GM10248 (cell line): ENCODE results near the gene DCUN1D3.
"Not testable (repeated sequence)": the region's sequence is repeated elsewhere in the genome, so short reads cannot be mapped to it uniquely, and the experiment has no call there.

Experiments used
- CTCF ChIA-PET: fragments of 300-600 bp; sonication (Branson Sonifier 250); formaldehyde crosslinking; extraction: SDS; loops from one replicate; lab custom pipeline; 2021; ENCODE audit warnings: antibody characterized with exemption; lab: Yijun Ruan, JAX
- POLR2A ChIA-PET: fragments of 350-650 bp; sonication (Branson Sonifier 250); formaldehyde crosslinking; extraction: SDS; loops from one replicate; lab custom pipeline; 2020; ENCODE audit warnings: antibody characterized with exemption; lab: Yijun Ruan, JAX
- DNase-seq: peaks from one replicate; pipeline ENCODE4 v3.0.0; 2012; ENCODE audit errors: extremely low spot score
- TF ChIP-seq, protein P1 (sequence below): IDR thresholded peaks from 2 replicates; pipeline ENCODE4 v1.5.1; 2012; ENCODE audit warnings: mild to moderate bottlenecking, low read depth; ENCODE audit errors: extremely low read depth, missing control alignments, control extremely low read depth

DCUN1D3 gene

DNA sequence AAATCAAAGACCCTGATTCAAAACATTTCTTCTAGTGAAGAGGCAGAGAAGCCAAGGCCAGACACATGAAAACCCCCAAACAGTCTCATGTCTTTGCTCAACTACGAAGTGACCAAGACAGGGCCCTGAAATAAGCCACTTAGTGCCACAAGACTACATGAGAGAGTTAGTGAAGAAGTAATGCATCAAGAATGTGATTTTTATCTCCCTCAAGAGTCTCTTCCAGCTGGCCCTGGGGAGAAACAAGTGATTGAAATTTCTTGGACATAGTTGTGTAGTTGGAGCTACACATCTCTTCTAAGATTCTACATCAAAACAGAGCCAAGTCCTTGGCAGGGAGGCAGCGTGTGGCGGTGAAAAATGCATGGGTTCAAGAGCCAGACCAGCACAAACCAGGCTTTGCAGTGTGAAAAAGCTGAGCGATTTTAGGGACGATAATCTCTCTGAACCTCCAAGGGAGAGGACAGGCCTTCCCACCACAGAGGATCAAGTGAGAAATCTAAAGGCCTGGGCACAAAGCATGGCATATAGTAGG is 31.0 kb upstream of the DCUN1D3 start:
- DNase-seq: no peak
- TF ChIP-seq, protein P1, sequence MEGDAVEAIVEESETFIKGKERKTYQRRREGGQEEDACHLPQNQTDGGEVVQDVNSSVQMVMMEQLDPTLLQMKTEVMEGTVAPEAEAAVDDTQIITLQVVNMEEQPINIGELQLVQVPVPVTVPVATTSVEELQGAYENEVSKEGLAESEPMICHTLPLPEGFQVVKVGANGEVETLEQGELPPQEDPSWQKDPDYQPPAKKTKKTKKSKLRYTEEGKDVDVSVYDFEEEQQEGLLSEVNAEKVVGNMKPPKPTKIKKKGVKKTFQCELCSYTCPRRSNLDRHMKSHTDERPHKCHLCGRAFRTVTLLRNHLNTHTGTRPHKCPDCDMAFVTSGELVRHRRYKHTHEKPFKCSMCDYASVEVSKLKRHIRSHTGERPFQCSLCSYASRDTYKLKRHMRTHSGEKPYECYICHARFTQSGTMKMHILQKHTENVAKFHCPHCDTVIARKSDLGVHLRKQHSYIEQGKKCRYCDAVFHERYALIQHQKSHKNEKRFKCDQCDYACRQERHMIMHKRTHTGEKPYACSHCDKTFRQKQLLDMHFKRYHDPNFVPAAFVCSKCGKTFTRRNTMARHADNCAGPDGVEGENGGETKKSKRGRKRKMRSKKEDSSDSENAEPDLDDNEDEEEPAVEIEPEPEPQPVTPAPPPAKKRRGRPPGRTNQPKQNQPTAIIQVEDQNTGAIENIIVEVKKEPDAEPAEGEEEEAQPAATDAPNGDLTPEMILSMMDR: no peak
- POLR2A ChIA-PET: no interaction called here
- CTCF ChIA-PET: no interaction called here

DNA sequence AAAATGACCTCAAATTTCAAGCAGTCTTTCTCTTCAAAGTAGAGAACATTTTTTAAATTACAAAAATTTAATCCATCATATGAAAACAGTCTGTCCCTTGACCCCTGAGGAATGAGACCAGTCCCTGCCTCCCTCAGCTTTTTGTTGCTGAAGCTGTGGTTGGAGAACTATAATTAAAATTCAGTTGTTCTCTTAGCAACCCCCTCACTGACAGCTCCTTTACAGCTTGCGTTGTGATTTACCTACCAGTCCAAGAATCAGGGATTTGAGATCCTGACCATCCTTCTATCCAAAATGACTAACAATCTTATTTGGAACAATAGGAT is 30.2 kb upstream of the DCUN1D3 start:
- TF ChIP-seq, protein P1: no peak
- ChIA-PET POLR2A (no interaction called here), CTCF (interaction anchor here (0.6 to 1.0 kb wide), 3 partner anchors 11 to 1091 kb away, joined by 3 to 4 read pairs (median 3); no protein-coding TSS in a partner anchor)
- DNase-seq: no peak

DNA sequence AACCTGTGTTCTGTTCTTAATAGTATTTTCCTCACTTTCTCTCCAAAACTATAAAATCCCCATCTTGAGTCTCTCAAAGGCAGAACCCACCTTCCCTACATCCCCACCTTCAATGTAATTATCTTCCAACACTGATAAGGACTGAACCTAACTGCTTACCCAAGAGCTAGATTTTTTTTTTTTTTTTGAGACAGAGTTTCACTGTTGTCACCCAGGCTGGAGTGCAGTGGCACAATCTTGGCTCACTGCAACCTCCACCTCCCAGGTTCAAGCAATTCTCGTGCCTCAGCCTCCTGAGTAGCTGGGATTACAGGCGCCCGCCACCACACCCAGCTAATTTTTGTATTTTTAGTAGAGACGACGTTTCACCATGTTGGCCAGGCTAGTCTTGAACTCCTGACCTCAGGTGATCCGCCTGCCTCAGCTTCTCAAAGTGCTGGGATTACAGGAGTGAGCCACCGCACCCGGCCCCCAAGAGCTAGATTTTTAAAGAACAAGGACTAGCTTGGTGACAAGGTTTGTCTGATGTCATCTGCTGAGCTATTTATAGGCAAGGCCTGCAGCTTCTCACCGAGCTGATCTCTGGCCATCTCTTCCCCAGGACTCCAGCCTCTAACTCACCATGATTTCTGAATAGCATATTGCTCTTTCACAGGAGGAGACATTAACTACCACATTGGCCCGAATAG is 29.7 kb upstream of the DCUN1D3 start:
- DNase-seq: not testable (repeated sequence)
- CTCF ChIA-PET: interaction anchor here (0.6 to 1.0 kb wide), 3 partner anchors 10 to 1091 kb away, joined by 3 to 4 read pairs (median 3); no protein-coding TSS in a partner anchor

DNA sequence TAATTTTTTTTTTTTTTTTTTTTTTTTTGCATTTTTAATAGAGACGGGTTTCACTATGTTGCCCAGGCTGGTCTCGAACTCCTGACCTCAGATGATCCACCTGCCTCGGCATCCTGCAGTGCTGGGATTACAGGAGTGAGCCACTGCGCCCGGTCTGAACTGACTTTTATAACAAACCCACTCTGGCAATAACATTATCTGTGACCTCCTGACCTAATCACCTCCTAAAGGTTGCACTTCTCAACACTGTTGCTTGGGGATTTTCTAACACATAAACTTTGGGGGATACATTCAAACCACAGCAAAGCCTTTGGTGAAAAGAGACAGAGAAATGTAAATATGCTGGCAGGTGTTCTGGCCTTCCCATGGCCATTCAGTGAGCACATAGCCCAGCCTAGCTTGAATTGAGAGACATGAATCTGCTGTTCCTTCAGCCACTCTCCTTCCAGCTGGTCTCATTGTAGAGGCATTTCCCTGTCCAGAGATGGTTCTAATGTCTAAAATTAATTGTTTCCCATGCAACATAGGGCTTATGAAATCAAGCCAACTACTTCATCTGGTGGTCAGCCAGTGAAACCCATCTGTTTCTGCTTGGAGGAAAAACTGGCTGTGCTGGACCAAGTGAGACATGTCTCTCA is 28.7 kb upstream of the DCUN1D3 start:
- TF ChIP-seq, protein P1: no peak
- peak; percentile 29 for DNase-seq
- POLR2A ChIA-PET: interaction anchor here (0.6 kb wide), 1 partner anchor 15 kb away, joined by 15 read pairs; no protein-coding TSS in a partner anchor
- CTCF ChIA-PET: interaction anchor here (1.0 kb wide), 1 partner anchor 9 kb away, joined by 4 read pairs; no protein-coding TSS in a partner anchor

More for the DNA sequence above, 29.7 kb upstream of the DCUN1D3 start:
- POLR2A ChIA-PET: not testable (repeated sequence)

DNA sequence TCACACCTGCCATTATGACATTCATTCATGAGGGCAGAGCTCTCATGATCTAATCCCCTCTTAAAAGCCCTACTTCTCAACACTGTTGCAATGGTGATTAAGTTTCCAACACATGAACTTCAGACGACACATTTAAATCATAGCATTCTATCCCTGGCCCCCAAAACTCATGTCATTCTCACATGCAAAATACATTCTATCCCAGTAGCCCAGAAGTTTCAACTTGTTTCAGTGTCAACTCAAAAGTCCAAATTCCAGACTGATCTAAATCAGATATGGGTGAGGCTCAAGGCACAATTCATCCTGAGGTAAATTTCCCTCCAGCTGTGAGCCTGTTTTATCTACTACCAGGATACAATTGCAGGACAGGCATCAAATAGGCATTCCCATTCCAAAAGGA is 25.6 kb upstream of the DCUN1D3 start:
- CTCF ChIA-PET: no interaction called here
- DNase-seq: no peak

DNA sequence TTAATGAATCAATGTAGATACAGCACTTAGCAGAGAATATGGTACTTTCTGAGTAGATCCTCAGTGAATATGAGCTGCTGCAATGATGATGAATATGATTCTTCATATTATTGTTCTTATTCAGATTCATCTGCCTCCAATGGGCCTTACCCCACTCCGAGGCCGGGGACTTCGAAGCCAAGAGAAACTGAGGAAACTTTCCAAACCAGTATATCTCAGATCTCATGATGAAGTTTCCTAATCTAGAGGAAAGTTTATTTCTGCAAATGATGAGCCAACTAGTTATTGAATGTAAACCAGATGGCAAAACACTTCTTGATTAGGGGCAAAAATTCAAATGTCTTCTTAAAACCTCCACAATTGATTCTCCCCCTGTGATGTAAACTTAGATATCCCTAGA is 23.7 kb upstream of the DCUN1D3 start:
- TF ChIP-seq, protein P1: no peak
- ChIA-PET POLR2A (no interaction called here), CTCF (interaction anchor here (1.4 kb wide), 1 partner anchor 27 kb away, joined by 3 read pairs; no protein-coding TSS in a partner anchor)
- DNase-seq: no peak

More for the DNA sequence above, 25.6 kb upstream of the DCUN1D3 start:
- TF ChIP-seq, protein P1: no peak
- POLR2A ChIA-PET: no interaction called here
